ENCODE results near the gene NR1I3.
A peak's percentile ranks its signal among the peaks of the same experiment; 100 is the strongest.

NR1I3 gene

DNA sequence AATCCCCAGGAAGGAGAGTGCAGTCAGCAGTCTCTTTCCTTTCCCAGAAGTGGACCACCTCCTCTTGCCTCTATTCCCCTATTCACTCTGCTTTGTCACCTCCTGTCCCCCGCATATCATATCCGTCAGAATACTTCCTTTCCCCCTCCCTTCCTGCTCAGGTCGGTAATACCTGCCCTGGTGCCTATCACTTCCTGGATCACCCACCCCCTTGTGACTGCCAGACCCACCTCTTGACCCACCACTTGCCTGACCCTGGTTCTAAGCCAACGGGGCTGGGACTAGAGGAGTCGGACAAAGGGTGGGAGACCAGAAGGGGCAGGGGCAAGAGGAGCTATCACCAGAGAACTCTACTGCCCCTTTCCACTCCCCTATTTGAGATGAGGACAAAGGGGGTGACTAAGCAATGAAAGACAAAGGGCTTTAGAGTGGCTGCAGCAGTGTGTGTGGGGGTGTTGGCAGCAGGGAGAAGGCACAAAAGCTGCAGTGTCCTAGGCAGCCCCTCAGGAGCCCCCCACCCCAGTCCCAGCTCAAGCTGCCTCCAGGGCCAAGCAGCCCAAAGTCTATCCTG, 37.5 kb downstream of the NR1I3 start:
- TF ChIP-seq, protein P1, sequence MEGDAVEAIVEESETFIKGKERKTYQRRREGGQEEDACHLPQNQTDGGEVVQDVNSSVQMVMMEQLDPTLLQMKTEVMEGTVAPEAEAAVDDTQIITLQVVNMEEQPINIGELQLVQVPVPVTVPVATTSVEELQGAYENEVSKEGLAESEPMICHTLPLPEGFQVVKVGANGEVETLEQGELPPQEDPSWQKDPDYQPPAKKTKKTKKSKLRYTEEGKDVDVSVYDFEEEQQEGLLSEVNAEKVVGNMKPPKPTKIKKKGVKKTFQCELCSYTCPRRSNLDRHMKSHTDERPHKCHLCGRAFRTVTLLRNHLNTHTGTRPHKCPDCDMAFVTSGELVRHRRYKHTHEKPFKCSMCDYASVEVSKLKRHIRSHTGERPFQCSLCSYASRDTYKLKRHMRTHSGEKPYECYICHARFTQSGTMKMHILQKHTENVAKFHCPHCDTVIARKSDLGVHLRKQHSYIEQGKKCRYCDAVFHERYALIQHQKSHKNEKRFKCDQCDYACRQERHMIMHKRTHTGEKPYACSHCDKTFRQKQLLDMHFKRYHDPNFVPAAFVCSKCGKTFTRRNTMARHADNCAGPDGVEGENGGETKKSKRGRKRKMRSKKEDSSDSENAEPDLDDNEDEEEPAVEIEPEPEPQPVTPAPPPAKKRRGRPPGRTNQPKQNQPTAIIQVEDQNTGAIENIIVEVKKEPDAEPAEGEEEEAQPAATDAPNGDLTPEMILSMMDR (IDR thresholded peaks at IDR 0.05; ENCODE audit: borderline replicate concordance, control extremely low read depth, extremely low read depth, insufficient read depth, missing control alignments), result no peak
- in situ Hi-C loops (cut with MboI; ENCODE audit: low sequenced_read_pairs, unreplicated experiment), result no loop called here
- peak; percentile 18 for DNase-seq (ENCODE audit: low spot score)

DNA sequence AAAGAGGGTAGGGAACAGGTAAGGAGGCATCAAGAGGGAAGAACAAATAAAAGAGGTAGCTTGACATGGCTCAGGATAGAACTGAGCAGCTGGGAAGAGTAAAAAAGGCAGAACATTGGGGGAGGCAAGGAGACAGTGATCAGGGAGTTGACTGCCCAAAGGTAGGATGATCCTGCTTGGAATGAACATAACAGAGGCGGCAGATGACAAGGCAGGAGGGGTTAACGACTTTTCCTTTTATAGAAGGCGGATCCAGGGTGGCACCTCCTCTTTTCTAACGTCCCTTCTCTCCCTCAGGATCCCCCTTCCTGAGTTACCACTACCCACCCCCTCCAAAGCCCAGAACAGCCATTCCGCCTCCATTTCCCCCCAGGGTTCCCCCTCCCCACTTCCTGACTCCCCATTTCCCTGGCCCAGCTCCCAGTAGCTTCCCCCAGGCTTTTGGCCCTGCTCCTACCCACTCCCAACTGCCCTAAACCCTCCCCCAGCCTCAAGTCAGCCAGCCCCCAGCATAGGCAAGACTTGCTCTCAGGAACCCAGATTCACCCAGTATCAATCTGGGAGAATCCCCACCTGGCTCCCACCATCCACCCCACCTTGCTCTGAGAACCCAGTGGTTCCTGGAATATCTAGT, 38.4 kb downstream of the NR1I3 start:
- in situ Hi-C loops (cut with MboI; ENCODE audit: low sequenced_read_pairs, unreplicated experiment), result no loop called here

DNA sequence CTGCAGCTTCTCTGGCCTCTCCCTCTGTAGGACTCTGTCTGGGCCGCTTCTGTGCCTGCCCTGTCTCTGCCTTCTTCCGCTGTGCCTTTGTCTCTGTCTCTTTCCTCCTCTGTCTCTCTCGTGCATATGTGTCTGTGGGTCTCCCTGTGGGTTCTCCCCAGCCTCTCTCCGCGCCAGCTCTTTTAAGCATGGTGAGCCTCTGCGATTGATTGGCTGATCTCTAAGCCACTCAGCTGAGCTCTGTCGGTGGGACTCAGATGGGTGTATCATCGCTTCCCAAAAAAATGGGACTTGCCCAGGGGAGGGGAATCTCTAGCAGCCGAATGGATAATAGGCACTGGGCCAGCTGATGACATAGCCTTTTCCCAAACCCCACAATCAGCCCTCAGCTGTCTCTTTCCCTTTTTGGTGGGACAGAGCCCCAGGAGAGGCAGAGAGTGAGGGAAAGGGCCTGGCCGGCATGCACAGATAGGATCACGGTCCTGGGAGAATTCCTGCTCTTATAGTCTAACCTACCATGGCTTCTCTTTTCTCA, 39.0 kb downstream of the NR1I3 start, which contains the start of gene ADAMTS4:
ADAMTS4 (minus strand) TSS at position 158 of the 535 bp plus-strand sequence. CDS start 427 bp downstream, outside the sequence.
- in situ Hi-C loops (cut with MboI; ENCODE audit: low sequenced_read_pairs, unreplicated experiment), result no loop called here
- no peak for DNase-seq (ENCODE audit: low spot score)
- TF ChIP-seq, protein P1 (IDR thresholded peaks at IDR 0.05; ENCODE audit: borderline replicate concordance, control extremely low read depth, extremely low read depth, insufficient read depth, missing control alignments), result no peak

More for the DNA sequence above, 38.4 kb downstream of the NR1I3 start:
- no peak for DNase-seq (ENCODE audit: low spot score)
- TF ChIP-seq, protein P1 (IDR thresholded peaks at IDR 0.05; ENCODE audit: borderline replicate concordance, control extremely low read depth, extremely low read depth, insufficient read depth, missing control alignments), result no peak

DNA sequence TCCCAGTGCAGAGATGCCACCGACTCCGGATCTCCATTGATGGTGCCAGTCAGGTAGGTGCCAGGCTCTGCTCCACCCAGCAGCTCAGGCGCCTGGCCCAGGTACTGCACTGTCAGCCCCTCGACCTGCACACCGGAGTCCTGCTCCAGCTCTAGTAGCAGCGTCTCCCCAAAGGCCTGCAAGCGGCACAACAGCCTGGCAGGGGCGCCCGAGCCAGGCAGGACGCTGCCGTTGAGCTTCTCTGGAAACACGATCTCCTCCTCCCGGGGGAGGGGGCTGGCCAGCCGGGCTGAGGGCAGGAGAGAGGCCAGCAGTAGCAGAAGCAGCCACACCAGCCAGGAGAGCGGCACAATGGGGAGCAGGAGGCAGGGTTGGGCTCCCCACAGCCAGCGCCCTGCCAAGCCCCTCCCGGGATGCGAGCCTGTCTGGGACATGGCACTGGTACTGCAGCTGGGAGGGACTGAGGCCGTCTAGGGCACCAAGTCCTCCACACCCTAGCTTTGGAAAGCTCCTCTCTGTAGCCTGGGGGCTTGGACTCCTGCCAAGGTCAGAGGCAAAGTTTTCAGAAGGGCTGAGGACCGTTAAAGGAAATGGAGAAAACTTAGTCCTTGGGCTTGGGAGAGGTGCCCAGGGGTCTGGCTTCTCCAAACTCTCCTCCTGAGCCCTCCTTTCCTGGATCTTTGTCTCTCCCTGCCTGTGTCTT, 39.7 kb downstream of the NR1I3 start:
- in situ Hi-C loops (cut with MboI; ENCODE audit: low sequenced_read_pairs, unreplicated experiment), result no loop called here
- DNase-seq (ENCODE audit: low spot score), result no peak
- TF ChIP-seq, protein P1 (IDR thresholded peaks at IDR 0.05; ENCODE audit: borderline replicate concordance, control extremely low read depth, extremely low read depth, insufficient read depth, missing control alignments), result no peak

DNA sequence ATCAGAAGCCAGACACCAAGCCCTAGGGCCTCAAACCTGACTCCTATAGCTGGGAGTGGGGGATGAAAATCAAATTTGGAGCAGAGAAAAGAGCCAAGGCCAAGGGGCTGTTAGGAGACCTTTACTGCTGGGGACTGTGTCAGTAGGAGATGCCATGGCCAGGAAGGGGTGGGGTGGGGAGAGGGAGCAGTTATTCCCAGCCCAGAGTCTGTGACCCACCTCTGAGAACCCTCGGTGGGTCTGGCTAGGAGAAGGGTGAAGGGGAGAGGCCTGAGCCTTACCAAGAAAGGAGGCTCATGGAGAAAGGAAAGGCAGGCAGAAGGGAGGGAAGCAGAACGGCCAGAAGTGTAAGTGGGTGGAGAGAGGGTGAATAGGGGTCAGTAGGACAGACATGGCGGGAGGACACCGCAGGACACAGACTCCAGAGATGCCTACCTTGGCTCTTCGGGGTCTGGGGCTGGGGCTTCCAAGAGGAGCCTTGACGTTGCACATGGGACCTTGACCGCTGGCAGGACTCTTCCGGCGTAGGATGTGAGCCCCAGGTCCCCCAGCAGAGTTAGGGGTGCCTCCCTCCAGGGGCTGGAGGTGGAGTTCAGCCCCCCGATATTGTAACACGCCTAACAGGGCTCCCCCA, 40.3 kb downstream of the NR1I3 start:
- in situ Hi-C loops (cut with MboI; ENCODE audit: low sequenced_read_pairs, unreplicated experiment), result no loop called here
- DNase-seq (ENCODE audit: low spot score), result no peak
- TF ChIP-seq, protein P1 (IDR thresholded peaks at IDR 0.05; ENCODE audit: borderline replicate concordance, control extremely low read depth, extremely low read depth, insufficient read depth, missing control alignments), result no peak

All from GM13976 (cell line).